ENCODE results near the gene YAE1.

The YAE1 gene

GRCh38 chr7:39606352-39606751, 40.1 kb downstream of the YAE1 start:
- Mint-ChIP-seq H3K27me3 (peaks cover 4% of the 10 kb centered on the region), H3K4me1 (peaks cover 67% of the 10 kb centered on the region), H3K4me3 (no peak overlapping the region), H3K9me3 (peaks cover 13% of the 10 kb centered on the region), H3K36me3 (peaks cover 17% of the 10 kb centered on the region), H3K27ac (peak overlapping the region; percentile 68)
- no peak for DNase-seq
- CTCF ChIA-PET, result interaction anchor here (2.1 kb wide), 1 partner anchor 23 kb away, joined by 6 read pairs; no protein-coding TSS in a partner anchor

GRCh38 chr7:39606941-39607340, 40.7 kb downstream of the YAE1 start:
- DNase-seq, result no peak
- Mint-ChIP-seq H3K27ac (no peak overlapping the region), H3K4me1 (peaks cover 67% of the 10 kb centered on the region), H3K4me3 (no peak overlapping the region), H3K36me3 (peaks cover 17% of the 10 kb centered on the region), H3K9me3 (peaks cover 13% of the 10 kb centered on the region), H3K27me3 (peaks cover 4% of the 10 kb centered on the region)
- CTCF ChIA-PET, result interaction anchor here (2.1 kb wide), 1 partner anchor 24 kb away, joined by 6 read pairs; no protein-coding TSS in a partner anchor

DNA sequence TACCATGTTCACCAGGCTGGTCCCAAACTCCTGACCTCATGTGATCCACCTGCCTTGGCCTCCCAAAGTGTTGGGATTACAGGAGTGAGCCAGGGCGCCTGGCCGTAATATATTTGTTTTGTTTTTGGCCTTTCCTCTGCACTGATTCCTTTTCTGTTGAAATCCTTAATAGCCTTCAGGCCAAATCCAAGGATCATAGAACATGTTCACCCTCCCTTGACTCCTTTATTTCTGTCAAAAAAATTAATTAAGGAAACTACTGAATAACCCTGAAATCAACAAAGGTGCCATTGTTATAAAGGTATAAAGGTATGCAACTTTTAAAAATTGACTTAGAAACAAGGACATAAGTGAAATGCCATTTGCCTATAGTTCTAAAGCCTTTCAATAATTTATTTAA, 41.7 kb downstream of the YAE1 start:
- no peak overlapping the region for H3K4me3 Mint-ChIP-seq
- peaks cover 67% of the 10 kb centered on the region for H3K4me1 Mint-ChIP-seq
- peak overlapping the region; percentile 0 for H3K27ac Mint-ChIP-seq
- DNase-seq, result no peak
- peaks cover 16% of the 10 kb centered on the region for H3K36me3 Mint-ChIP-seq
- H3K27me3 Mint-ChIP-seq, result peaks cover 7% of the 10 kb centered on the region
- peaks cover 13% of the 10 kb centered on the region for H3K9me3 Mint-ChIP-seq
- CTCF ChIA-PET, result no interaction called here

DNA sequence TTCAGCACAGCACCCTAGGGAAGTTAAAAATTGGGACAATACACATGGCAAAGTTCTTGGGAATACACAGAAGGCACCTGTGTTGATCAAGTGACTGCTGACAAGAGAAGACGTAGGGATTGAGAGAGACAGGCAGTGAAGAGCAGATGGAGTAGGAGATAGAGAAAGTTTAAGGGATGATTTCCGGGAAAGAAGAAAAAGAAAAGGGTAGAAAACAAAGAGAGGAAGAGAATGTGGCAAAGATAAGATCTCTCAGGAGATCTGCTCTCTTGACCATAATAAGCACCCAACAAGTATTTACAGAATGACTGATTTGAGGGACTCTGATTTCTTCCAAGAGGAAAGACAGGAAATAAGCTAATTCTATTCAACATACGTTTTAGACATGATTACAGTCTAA, 42.1 kb downstream of the YAE1 start:
- Mint-ChIP-seq H3K27ac (peak overlapping the region; percentile 0), H3K27me3 (peaks cover 11% of the 10 kb centered on the region), H3K9me3 (peaks cover 13% of the 10 kb centered on the region), H3K36me3 (peaks cover 16% of the 10 kb centered on the region), H3K4me1 (peaks cover 67% of the 10 kb centered on the region), H3K4me3 (no peak overlapping the region)
- CTCF ChIA-PET, result no interaction called here
- DNase-seq, result no peak

DNA sequence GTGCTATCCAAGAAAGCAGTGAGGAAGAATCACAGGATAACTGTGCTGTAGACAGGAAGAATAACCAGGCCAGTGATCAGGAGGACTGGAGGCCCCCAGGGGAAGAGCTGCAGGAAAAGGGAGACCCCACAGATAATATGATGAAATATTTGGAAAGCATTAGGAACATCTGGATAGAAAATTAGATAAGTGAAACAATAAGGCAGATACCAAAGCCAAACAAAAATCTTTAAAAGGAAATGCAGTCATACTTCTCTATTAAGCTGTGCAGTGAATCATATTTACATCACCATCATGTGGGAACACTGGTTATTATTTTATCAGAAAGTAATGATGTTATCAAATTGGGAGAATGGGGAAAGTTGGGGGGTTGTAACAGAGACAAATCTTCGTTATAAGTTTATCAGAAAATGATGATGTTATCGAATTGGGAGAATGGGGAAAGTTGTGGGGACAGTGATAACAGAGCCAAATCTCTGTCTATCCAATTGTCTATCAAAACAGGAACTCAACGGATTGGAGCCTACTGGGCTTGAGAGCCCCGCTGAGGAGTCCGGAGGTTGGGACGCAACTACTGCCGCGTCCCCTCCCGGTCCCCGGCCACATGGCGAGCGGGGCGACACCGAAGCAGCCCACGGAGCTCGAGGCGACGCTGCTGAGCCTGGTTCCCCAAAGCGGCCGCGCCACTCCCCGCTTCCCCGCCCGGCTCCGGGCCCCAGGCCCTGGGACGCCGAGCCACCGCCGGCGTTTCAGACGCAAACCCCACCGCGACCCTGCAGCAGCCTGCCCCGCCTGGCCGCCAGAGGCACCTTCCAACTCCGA, 43.1 kb downstream of the YAE1 start:
- H3K27ac Mint-ChIP-seq, result peak overlapping the region; percentile 20
- peak; percentile 23 for DNase-seq
- peaks cover 14% of the 10 kb centered on the region for H3K27me3 Mint-ChIP-seq
- CTCF ChIA-PET, result interaction anchor here (0.6 to 1.4 kb wide), 3 partner anchors 21 to 137 kb away, joined by 3 read pairs; no protein-coding TSS in a partner anchor
- H3K9me3 Mint-ChIP-seq, result peaks cover 9% of the 10 kb centered on the region
- H3K36me3 Mint-ChIP-seq, result peaks cover 12% of the 10 kb centered on the region
- no peak overlapping the region for H3K4me3 Mint-ChIP-seq
- peaks cover 58% of the 10 kb centered on the region for H3K4me1 Mint-ChIP-seq

DNA sequence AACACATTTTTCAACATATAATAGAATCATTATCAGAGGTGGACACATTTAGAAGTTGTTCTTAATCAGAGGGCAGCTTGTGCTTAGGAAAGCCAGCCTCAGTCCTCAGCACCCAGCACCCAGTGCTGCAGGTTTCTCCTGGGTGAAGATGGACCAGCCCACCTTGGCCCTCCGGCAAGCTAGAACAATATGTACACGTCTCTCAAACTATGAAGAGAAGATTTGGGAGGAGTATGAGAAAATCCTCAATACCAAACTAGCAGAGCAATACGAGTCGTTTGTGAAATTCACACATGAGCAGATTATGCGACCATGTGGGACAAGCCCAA, 43.7 kb downstream of the YAE1 start:
- Mint-ChIP-seq H3K4me3 (no peak overlapping the region), H3K27ac (no peak overlapping the region), H3K9me3 (peaks cover 9% of the 10 kb centered on the region), H3K27me3 (peaks cover 19% of the 10 kb centered on the region), H3K36me3 (peaks cover 12% of the 10 kb centered on the region), H3K4me1 (peaks cover 55% of the 10 kb centered on the region)
- DNase-seq, result no peak
- CTCF ChIA-PET, result interaction anchor here (0.6 to 1.4 kb wide), 4 partner anchors 22 to 136 kb away, joined by 3 read pairs; no protein-coding TSS in a partner anchor

- H3K27me3 Mint-ChIP-seq, result peaks cover 19% of the 10 kb centered on the region
- H3K4me1 Mint-ChIP-seq, result peaks cover 19% of the 10 kb centered on the region
- no peaks in the 10 kb centered on the region for H3K9me3 Mint-ChIP-seq
- no peak overlapping the region for H3K4me3 Mint-ChIP-seq
- no peak overlapping the region for H3K27ac Mint-ChIP-seq
- DNase-seq, result no peak
- H3K36me3 Mint-ChIP-seq, result peaks cover 2% of the 10 kb centered on the region
- CTCF ChIA-PET, result interaction anchor here (0.9 to 1.4 kb wide), 2 partner anchors 33 to 436 kb away, joined by 3 to 4 read pairs; no protein-coding TSS in a partner anchor
These were observed 47.4 kb downstream of the YAE1 start for GRCh38 chr7:39613577-39613976.

DNA sequence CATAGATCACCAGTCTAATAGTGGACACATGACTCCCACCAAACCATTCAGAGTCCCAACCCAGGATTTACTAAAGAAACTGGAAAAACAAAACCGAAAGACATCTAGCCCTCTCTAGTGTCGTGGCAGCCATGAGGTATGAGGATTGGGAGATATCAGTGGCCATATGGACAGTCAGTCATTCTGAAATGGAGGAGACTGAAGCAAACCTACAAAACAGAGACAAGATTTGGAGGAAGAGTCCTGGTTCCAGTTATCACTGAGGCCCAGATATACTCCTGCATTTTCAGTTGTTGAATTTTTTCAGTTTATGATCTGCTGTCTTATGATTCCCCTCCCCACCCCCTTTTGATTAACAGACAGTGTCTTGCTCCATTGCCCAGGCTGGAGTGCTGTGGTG, 48.1 kb downstream of the YAE1 start:
- Mint-ChIP-seq H3K36me3 (peaks cover 2% of the 10 kb centered on the region), H3K9me3 (no peaks in the 10 kb centered on the region), H3K4me3 (no peak overlapping the region), H3K4me1 (peaks cover 12% of the 10 kb centered on the region), H3K27ac (no peak overlapping the region), H3K27me3 (peaks cover 19% of the 10 kb centered on the region)
- CTCF ChIA-PET, result interaction anchor here (0.9 kb wide), 1 partner anchor 435 kb away, joined by 3 read pairs; no protein-coding TSS in a partner anchor
- DNase-seq, result no peak

DNA sequence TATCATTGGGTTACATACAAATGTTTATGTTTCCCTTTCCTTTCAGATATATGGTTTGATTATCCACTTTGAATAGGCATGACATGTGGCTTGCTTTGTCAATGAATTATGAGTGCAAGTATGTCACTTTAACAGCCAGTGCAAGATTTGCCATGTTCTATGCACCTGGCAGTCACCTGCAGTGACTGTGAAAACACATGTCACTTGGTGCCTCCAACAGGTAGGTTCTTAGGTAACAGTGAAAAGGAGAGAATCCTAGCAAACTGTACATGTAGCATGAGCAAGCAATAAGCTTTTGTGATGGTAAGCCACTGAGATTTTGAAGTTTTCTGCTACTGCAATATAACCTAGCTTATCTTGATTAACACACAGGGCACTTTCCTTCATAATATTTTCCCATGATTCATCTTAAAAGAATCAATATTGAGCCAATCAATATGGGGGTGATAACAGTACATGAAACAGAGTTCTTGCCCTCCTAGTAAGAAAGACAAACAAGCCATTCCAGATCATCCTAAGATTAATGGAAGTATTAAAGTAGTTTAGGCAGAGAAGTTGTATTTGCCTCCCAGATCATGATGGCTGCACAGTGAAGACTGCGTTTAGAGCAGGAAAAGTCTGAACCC, 49.3 kb downstream of the YAE1 start:
- no peak overlapping the region for H3K4me3 Mint-ChIP-seq
- no peaks in the 10 kb centered on the region for H3K9me3 Mint-ChIP-seq
- DNase-seq, result no peak
- H3K27ac Mint-ChIP-seq, result no peak overlapping the region
- peaks cover 2% of the 10 kb centered on the region for H3K4me1 Mint-ChIP-seq
- CTCF ChIA-PET, result interaction anchor here (1.2 kb wide), 1 partner anchor 35 kb away, joined by 3 read pairs; no protein-coding TSS in a partner anchor
- H3K36me3 Mint-ChIP-seq, result no peaks in the 10 kb centered on the region
- peaks cover 19% of the 10 kb centered on the region for H3K27me3 Mint-ChIP-seq

- no peaks in the 10 kb centered on the region for H3K9me3 Mint-ChIP-seq
- no peak for DNase-seq
- CTCF ChIA-PET, result interaction anchor here (1.2 kb wide), 1 partner anchor 36 kb away, joined by 3 read pairs; no protein-coding TSS in a partner anchor
- H3K4me1 Mint-ChIP-seq, result no peaks in the 10 kb centered on the region
- peaks cover 16% of the 10 kb centered on the region for H3K27me3 Mint-ChIP-seq
- no peak overlapping the region for H3K27ac Mint-ChIP-seq
- no peaks in the 10 kb centered on the region for H3K36me3 Mint-ChIP-seq
- no peak overlapping the region for H3K4me3 Mint-ChIP-seq
These were observed 49.9 kb downstream of the YAE1 start for GRCh38 chr7:39616138-39616537.

DNA sequence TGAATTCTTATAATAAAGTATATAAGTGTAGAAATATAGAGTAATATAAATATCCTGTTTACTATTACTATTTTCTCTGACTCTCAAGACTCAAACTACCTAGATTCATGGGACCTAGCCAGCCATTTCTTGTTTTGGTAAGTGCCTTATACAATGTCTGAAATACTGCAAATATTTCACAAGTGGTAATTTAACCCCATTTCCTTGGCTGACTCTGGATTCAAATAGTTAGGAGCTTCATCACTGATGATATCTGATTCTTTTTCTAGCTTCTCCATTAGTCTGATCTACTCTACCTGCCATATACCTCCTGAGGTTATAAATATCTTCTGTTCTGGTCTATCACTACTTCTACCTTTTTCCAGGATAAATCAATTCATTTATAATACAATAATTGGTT, 50.8 kb downstream of the YAE1 start:
- CTCF ChIA-PET, result interaction anchor here (1.5 kb wide), 1 partner anchor 37 kb away, joined by 4 read pairs; no protein-coding TSS in a partner anchor
- no peak for DNase-seq
- Mint-ChIP-seq H3K27ac (no peak overlapping the region), H3K4me3 (no peak overlapping the region), H3K4me1 (peaks cover 4% of the 10 kb centered on the region), H3K9me3 (no peaks in the 10 kb centered on the region), H3K36me3 (peaks cover 2% of the 10 kb centered on the region), H3K27me3 (peaks cover 16% of the 10 kb centered on the region)

- Mint-ChIP-seq H3K27ac (no peak overlapping the region), H3K4me1 (peaks cover 12% of the 10 kb centered on the region), H3K4me3 (no peak overlapping the region), H3K9me3 (no peaks in the 10 kb centered on the region), H3K36me3 (peaks cover 8% of the 10 kb centered on the region), H3K27me3 (peaks cover 9% of the 10 kb centered on the region)
- DNase-seq, result no peak
- CTCF ChIA-PET, result no interaction called here
These were observed 52.7 kb downstream of the YAE1 start for GRCh38 chr7:39618868-39619267.

DNA sequence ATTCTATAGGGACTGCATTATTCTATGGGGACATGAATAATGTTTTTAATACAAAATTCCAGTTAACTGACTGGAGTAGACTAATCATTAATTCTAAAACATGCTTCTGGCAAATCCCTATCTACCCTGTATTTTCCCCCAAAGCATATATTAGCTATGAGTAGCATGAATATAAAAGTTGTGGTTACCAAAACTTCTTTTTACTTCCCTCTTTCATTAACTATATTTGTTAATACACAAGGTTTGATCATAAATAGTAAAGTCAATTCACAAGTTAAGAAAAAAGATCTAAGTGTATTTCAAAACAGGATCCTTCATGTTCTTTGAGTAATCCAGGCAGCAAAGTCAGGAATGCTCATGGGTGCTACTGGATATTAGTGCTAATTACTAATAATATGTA, 54.3 kb downstream of the YAE1 start:
- no peak overlapping the region for H3K27ac Mint-ChIP-seq
- CTCF ChIA-PET, result interaction anchor here (5.4 kb wide), 1 partner anchor 41 kb away, joined by 47 read pairs; no protein-coding TSS in a partner anchor
- DNase-seq, result no peak
- H3K36me3 Mint-ChIP-seq, result peaks cover 13% of the 10 kb centered on the region
- no peak overlapping the region for H3K4me3 Mint-ChIP-seq
- no peaks in the 10 kb centered on the region for H3K27me3 Mint-ChIP-seq
- H3K4me1 Mint-ChIP-seq, result peaks cover 26% of the 10 kb centered on the region
- H3K9me3 Mint-ChIP-seq, result no peaks in the 10 kb centered on the region

DNA sequence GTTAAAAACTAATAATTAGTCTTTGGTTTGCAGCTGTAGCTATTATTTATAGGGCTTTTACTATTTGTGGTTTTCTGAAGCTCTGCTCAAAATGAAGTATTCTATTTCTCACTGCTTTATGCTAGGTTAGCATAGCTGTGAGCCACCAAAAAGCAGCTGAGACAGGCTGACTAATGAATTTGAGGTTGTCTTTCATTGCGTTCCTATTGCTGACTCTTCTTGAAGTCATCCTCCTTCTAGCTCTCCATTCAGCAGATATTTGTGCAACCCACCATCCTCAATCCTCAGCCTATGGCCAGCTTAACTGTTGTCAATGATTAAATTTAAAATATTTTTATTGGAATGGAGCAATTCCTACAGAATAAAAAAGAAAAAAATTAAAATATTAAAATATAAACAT, 55.1 kb downstream of the YAE1 start:
- Mint-ChIP-seq H3K27me3 (no peaks in the 10 kb centered on the region), H3K9me3 (no peaks in the 10 kb centered on the region), H3K4me1 (peaks cover 34% of the 10 kb centered on the region), H3K27ac (no peak overlapping the region), H3K36me3 (peaks cover 16% of the 10 kb centered on the region), H3K4me3 (no peak overlapping the region)
- CTCF ChIA-PET, result interaction anchor here (1.1 to 5.4 kb wide), 2 partner anchors 42 to 121 kb away, joined by 4 to 47 read pairs; no protein-coding TSS in a partner anchor
- DNase-seq, result no peak

Data from activated naive CD4-positive, alpha-beta T cell treated with anti-CD3 and anti-CD28 coated beads, Interleukin-2, amount 10 ng/mL, durations not matched to agents 7 days and 5 days (primary cell).